Tongue (tissue), 2 donors: ENCODE results near the gene DOK4. TPM values are rescaled to one million over a fixed set of nuclear protein-coding genes. Genes with fewer than 3 reads are reported as not detected.
"Not testable (repeated sequence)": the region's sequence is repeated elsewhere in the genome, so short reads cannot be mapped to it uniquely, and the experiment has no call there.

ENCODE experiments used
- DNase-seq: peaks from one replicate; pipeline ENCODE4 v3.0.0-alpha.2; 2015
- total RNA-seq: library from RNA; depleted of rRNA; stranded (reverse); fragments of >200 nt; gene quantifications from one replicate; pipeline ENCODE4 v1.2.3, GENCODE V29; 2014

DOK4 gene
- total RNA-seq, 1 donor from 2014 or later: 17.6 TPM

GRCh38 chr16:57445510-57445909, 40.8 kb downstream of the DOK4 start:
- DNase-seq: no peak

GRCh38 chr16:57444711-57445110, 41.6 kb downstream of the DOK4 start:
- DNase-seq: no peak

- not testable (repeated sequence) for DNase-seq
These were observed 45.7 kb downstream of the DOK4 start for GRCh38 chr16:57440551-57440950.

- not testable (repeated sequence) for DNase-seq
These were observed 46.3 kb downstream of the DOK4 start for GRCh38 chr16:57439947-57440346.

- no peak for DNase-seq
These were observed 50.5 kb downstream of the DOK4 start for GRCh38 chr16:57435838-57436237.

- no peak for DNase-seq
These were observed 52.3 kb downstream of the DOK4 start for GRCh38 chr16:57434003-57434402.

GRCh38 chr16:57432989-57433388, 53.3 kb downstream of the DOK4 start:
- DNase-seq: no peak

GRCh38 chr16:57432505-57432904, 53.8 kb downstream of the DOK4 start:
- DNase-seq: no peak

- DNase-seq: no peak
These were observed 55.3 kb downstream of the DOK4 start for GRCh38 chr16:57430955-57431354.

GRCh38 chr16:57427824-57428223, 58.5 kb downstream of the DOK4 start:
- DNase-seq: no peak

GRCh38 chr16:57427307-57427706, 59.0 kb downstream of the DOK4 start:
- no peak for DNase-seq

GRCh38 chr16:57426356-57426755, 59.9 kb downstream of the DOK4 start:
- DNase-seq: peak; percentile 85

- no peak for DNase-seq
These were observed 61.7 kb downstream of the DOK4 start for GRCh38 chr16:57424583-57424982.

GRCh38 chr16:57423152-57423551, 63.1 kb downstream of the DOK4 start:
- DNase-seq: no peak

- DNase-seq: peak; percentile 87
These were observed 64.0 kb downstream of the DOK4 start for GRCh38 chr16:57422026-57422944.

Other genes with a start within 250 kb of the DOK4 start
- 49.3 TPM for gene ARL2BP, start 241.2 kb downstream of the DOK4 start, total RNA-seq
- 1.9 TPM for gene PLLP, start 201.8 kb downstream of the DOK4 start, total RNA-seq
- gene CCL22, start 127.7 kb downstream of the DOK4 start, total RNA-seq: not detected
- 4.2 TPM for gene CX3CL1, start 114.0 kb downstream of the DOK4 start, total RNA-seq
- gene CCL17, start 81.7 kb downstream of the DOK4 start, total RNA-seq: not detected
- 50.5 TPM for gene CIAPIN1, start 39.1 kb downstream of the DOK4 start, total RNA-seq
- gene COQ9, start 39.0 kb downstream of the DOK4 start, total RNA-seq: 81.8 TPM
- gene POLR2C, start 23.8 kb downstream of the DOK4 start, total RNA-seq: 58.2 TPM
- 17.5 TPM for gene CCDC102A, start 50.1 kb upstream of the DOK4 start, total RNA-seq
- gene ADGRG5, start 56.1 kb upstream of the DOK4 start, total RNA-seq: not detected
- 26.9 TPM for gene ADGRG1, start 142.1 kb upstream of the DOK4 start, total RNA-seq
- gene ADGRG3, start 181.8 kb upstream of the DOK4 start, total RNA-seq: 0.92 TPM
- gene DRC7, start 208.3 kb upstream of the DOK4 start, total RNA-seq: not detected
- gene KATNB1, start 249.3 kb upstream of the DOK4 start, total RNA-seq: 27.6 TPM